Effector memory CD8-positive, alpha-beta T cell (primary cell): ENCODE results near the gene TPH2.

Source experiments
- ATAC-seq: fragments of 150-1000 bp; cut with Tn5 transposase; replicated peaks from 2 replicates; pipeline ENCODE4 v1.10.0; 2021; ENCODE audit warnings: mild to moderate bottlenecking, moderate library complexity
- DNase-seq, 3 experiments: peaks; one replicate each; pipeline ENCODE4 v3.0.0; 2021
- H3K27ac Mint-ChIP-seq, 2 donors: one replicate each; pipeline ENCODE4 v1.8.0; 2022; ENCODE audit warnings: mild to moderate bottlenecking in 2 of 2, mixed read lengths in 2 of 2, moderate library complexity in 2 of 2
- H3K27me3 Mint-ChIP-seq, 2 donors: one replicate each; pipeline ENCODE4 v1.8.0; 2022; ENCODE audit warnings: mixed read lengths in 2 of 2
- H3K36me3 Mint-ChIP-seq: one replicate; pipeline ENCODE4 v1.8.0; 2022; ENCODE audit warnings: mild to moderate bottlenecking, moderate library complexity, mixed read lengths; ENCODE audit not compliant: insufficient read depth
- H3K4me1 Mint-ChIP-seq, 2 donors: one replicate each; pipeline ENCODE4 v1.8.0; 2022; ENCODE audit warnings: low read depth in 2 of 2, mixed read lengths in 2 of 2
- H3K4me3 Mint-ChIP-seq, 2 donors: one replicate each; pipeline ENCODE4 v1.8.0; 2022; ENCODE audit warnings: mild to moderate bottlenecking in 2 of 2, mixed read lengths in 2 of 2, moderate library complexity in 2 of 2
- H3K9me3 Mint-ChIP-seq, 2 donors: one replicate each; pipeline ENCODE4 v1.8.0; 2022; ENCODE audit warnings: mixed read lengths in 2 of 2

The TPH2 gene

DNA sequence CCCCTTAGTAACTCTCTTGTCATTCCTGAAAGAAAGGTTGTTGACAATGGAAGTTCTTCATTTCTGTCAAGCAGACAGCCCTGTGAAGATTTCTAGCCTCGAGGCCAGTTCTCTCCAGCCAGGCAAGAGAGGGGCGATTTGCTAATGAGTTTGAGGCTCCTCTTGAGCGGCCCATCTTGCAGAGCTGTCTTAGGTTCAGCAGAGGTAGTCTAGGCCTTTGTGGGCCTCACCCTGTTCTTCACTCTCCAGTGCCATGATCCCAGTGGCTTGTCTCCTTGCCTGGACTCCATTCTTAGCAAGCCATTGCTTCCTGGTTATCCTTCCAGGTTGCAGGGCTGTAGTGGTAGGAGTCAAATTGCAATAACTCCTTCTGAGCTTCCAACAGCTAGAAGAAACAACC is 9.7 kb downstream of the TPH2 start:
- DNase-seq (no peak), ATAC-seq (no peak)
- Mint-ChIP-seq H3K9me3 (no peaks in the 10 kb centered on the region), H3K4me3 (no peak overlapping the region), H3K27me3 (peaks cover 44 to 53% of the 10 kb centered on the region in 2 donors), H3K4me1 (no peaks in the 10 kb centered on the region), H3K27ac (no peak overlapping the region), H3K36me3 (no peaks in the 10 kb centered on the region)

DNA sequence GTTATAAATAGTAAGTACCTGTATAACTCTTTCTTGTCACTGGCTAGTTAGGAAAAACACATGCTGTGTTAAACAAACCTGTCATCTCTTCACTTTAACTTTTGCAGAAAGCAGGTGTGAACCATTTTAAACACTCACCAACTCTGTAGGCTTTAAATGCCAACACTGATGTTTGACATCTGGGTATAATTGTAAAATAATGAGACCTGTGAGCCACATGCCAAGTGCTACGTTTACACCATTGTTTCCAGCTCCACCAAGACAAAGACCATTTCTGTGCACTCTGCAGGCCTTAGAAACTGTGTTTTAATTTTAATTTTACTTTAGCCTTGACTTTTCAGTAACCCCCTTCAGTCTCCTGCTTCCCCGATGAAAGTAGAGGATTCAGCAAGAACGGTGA is 11.0 kb downstream of the TPH2 start:
- no peaks in the 10 kb centered on the region for H3K36me3 Mint-ChIP-seq
- H3K27ac Mint-ChIP-seq = no peak overlapping the region
- peaks cover 44 to 51% of the 10 kb centered on the region in 2 donors for H3K27me3 Mint-ChIP-seq
- H3K4me1 Mint-ChIP-seq = no peaks in the 10 kb centered on the region
- H3K9me3 Mint-ChIP-seq = no peaks in the 10 kb centered on the region
- ATAC-seq (no peak), DNase-seq (no peak)
- no peak overlapping the region for H3K4me3 Mint-ChIP-seq

DNA sequence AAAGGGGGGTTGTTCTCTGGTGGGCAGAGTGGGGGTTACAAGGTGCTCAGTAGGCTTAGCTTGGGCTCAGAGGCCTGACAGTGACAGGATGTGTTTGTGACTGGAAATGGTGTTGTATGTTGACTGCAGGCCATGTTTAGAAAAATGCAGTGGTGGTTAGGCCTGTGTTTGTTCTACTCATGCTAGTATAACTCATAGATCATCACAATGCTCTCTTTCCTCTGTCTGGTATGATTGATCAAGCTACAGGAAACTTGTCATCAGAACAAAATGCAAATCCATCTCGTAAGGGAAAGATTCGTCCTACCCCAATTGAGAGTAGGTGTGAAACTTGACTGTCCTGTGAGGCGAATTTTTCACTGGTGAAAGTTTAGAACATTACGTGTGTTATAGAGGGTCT is 11.8 kb downstream of the TPH2 start:
- H3K27ac Mint-ChIP-seq = no peak overlapping the region
- H3K4me1 Mint-ChIP-seq = no peaks in the 10 kb centered on the region
- ATAC-seq = no peak
- H3K9me3 Mint-ChIP-seq = no peaks in the 10 kb centered on the region
- no peak overlapping the region for H3K4me3 Mint-ChIP-seq
- no peak for DNase-seq
- H3K27me3 Mint-ChIP-seq = peaks cover 37 to 44% of the 10 kb centered on the region in 2 donors
- H3K36me3 Mint-ChIP-seq = no peaks in the 10 kb centered on the region

DNA sequence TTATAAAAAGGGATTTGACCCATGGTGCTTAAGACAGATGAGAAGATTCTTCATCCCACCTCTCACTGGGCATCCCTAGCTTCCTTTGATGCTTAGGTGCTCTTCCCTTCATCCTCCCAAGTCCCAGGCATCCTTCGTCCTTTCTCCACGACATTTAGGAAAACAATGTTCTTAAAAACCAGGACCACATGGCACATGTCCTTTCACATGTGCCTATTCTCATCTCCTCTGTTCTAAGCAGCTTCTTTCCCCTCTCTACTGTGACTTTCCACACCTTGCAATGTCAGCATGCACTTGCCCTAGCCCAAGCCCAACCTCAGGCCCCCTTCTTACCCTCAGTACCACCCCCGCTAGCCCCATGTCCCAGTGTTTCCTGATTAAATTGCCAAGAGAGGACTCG is 12.2 kb downstream of the TPH2 start:
- H3K4me1 Mint-ChIP-seq = no peaks in the 10 kb centered on the region
- H3K27ac Mint-ChIP-seq = no peak overlapping the region
- no peak overlapping the region for H3K4me3 Mint-ChIP-seq
- DNase-seq (no peak), ATAC-seq (no peak)
- no peaks in the 10 kb centered on the region for H3K36me3 Mint-ChIP-seq
- H3K27me3 Mint-ChIP-seq = peaks cover 35 to 40% of the 10 kb centered on the region in 2 donors
- no peaks in the 10 kb centered on the region for H3K9me3 Mint-ChIP-seq

DNA sequence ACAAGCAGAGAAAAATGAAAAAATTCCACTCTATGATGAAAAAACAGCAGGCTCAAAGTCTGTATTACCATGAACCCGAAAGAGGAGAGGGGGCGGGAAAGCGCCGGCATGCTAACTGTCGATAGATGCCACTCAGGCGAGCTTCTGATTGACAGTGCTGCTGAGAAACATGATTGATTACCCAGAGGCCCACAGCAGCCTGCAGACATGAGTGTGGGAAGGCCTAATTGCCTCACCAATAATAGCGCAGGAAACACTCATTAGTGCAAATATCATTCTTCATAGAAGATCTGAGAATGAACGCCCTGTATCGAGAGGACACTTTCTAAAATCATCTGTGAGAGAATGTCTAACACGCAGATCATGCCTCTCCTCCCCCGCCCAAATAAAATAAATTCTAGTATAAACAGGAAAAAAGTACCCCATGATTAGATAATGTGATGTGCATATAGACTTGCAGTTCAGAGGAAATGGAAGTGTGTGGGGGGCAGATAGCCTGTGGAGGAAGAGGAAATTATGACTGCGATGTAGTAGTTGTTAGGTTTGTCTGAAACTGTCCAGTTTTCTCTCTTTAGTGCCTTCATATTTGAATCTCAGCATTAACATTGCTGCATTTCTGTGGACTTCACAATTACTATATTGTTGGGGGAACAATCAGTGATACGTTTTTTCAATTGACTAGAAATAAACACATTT is 15.6 kb downstream of the TPH2 start:
- ATAC-seq (no peak), DNase-seq (no peak)
- Mint-ChIP-seq H3K27ac (no peak overlapping the region), H3K36me3 (no peaks in the 10 kb centered on the region), H3K4me1 (no peaks in the 10 kb centered on the region), H3K9me3 (no peaks in the 10 kb centered on the region), H3K27me3 (peaks cover 28% of the 10 kb centered on the region in 2 donors), H3K4me3 (no peak overlapping the region)

DNA sequence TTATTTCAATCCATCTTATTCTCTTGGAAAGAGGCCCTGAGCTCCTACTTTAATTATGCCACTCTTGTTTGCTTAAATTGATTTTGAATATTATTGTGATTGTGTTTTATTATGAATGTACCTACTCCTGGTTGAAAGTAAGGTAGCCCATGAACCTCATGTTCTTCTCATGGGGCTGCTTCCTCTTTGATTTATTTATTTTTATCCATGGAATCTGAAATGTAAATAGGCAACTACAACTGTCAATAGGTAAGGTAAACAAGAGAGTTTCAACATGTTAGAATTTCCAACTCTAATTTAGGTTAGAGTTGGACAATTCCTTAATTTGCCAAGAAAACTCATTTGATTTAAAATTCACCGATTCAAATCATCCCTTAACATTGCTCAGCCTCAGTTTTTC is 16.2 kb downstream of the TPH2 start:
- H3K4me3 Mint-ChIP-seq = no peak overlapping the region
- H3K27ac Mint-ChIP-seq = no peak overlapping the region
- H3K4me1 Mint-ChIP-seq = no peaks in the 10 kb centered on the region
- H3K36me3 Mint-ChIP-seq = no peaks in the 10 kb centered on the region
- DNase-seq (no peak), ATAC-seq (no peak)
- H3K9me3 Mint-ChIP-seq = no peaks in the 10 kb centered on the region
- H3K27me3 Mint-ChIP-seq = peaks cover 27 to 34% of the 10 kb centered on the region in 2 donors

DNA sequence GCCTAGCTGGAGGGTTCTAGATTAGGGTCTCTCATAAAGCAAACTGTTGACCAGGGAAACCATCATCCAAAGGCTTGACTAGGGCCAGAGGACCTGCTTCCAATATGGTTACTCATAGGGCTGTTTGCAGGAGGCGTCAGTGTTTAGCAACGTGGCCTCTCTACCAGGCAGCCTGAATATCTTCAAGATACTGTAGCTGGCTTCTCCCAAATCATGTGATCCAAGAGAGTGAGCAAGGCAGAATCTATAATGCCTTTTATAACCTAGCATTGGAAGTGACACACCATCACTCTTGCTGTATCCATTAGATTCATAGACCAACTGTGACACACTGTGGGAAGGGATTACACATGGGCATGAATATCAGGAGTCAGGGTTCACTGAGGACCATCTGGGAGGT is 17.3 kb downstream of the TPH2 start:
- DNase-seq (no peak), ATAC-seq (no peak)
- Mint-ChIP-seq H3K27me3 (peaks cover 20 to 42% of the 10 kb centered on the region in 2 donors), H3K9me3 (no peaks in the 10 kb centered on the region), H3K27ac (no peak overlapping the region), H3K4me1 (no peaks in the 10 kb centered on the region), H3K36me3 (no peaks in the 10 kb centered on the region), H3K4me3 (no peak overlapping the region)

DNA sequence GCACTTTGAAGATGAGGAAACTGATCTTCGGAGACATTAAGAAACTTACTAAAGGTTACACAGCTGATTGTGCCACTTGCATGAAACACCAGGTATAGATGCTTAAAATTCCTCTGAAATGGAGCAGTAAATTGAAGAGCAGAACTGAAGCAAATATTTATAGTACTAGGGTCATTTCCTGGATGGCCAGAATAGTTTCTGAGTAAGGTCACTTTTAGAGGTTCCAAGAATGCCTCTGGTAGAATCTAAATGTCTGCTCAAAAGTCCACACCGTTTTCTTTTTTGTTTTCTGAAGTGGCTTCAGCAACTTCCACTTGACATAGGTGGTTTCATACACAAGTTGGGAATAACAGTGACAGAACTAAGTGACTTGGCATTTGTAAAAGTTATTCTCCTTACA is 19.4 kb downstream of the TPH2 start:
- Mint-ChIP-seq H3K27ac (no peak overlapping the region), H3K9me3 (no peaks in the 10 kb centered on the region), H3K36me3 (no peaks in the 10 kb centered on the region), H3K27me3 (peaks cover 23 to 39% of the 10 kb centered on the region in 2 donors), H3K4me1 (no peaks in the 10 kb centered on the region), H3K4me3 (no peak overlapping the region)
- DNase-seq (no peak), ATAC-seq (no peak)

DNA sequence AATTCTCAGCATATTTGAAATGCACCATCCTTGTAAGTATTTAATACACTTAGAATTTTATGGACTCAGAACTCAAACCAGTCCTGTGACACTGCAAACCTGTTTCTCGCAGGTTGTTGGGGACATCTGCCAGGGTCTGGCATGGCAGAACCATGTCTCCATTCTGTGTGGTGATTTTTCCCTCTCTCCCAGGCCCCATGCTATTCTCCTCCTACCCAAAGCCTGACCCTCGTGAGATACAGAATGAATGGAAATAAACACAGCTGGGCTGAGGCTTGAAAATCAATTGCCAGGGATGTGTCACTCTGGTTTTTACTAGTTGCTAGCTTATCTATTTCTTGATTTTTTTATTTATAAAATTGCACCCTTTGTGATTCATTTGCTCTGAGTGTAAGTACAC is 19.8 kb downstream of the TPH2 start:
- no peak for ATAC-seq
- no peaks in the 10 kb centered on the region for H3K36me3 Mint-ChIP-seq
- no peak for DNase-seq
- H3K4me3 Mint-ChIP-seq = no peak overlapping the region
- no peak overlapping the region for H3K27ac Mint-ChIP-seq
- H3K9me3 Mint-ChIP-seq = no peaks in the 10 kb centered on the region
- H3K4me1 Mint-ChIP-seq = no peaks in the 10 kb centered on the region
- peaks cover 19 to 35% of the 10 kb centered on the region in 2 donors for H3K27me3 Mint-ChIP-seq

DNA sequence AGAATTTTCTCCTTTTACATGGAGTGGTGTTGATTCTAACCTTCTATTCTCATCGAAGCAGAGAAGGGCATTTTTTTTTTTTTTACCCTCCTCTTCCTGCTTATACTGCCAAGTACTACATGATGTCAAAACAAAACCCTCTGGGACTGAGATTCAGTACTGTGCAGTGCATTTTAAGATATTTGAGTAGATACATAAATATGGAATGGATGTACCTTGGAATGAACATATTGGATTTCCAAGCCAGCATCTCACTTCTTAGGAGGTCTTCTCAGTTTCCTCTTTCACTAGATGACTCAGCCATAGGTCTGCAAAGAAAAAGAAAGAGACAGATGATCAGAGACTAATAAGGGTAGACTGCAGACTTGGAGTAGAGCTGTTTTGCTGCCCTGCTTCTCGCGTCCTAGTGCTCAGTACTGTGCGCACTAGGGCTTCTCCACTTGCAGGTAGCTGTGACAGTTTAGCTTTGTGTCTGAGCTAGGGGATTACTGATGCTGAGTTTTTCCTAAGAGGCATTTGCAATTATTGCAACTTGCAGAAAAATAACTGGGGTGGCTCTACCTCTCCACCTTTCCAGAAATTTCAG is 20.4 kb downstream of the TPH2 start:
- no peak for DNase-seq
- Mint-ChIP-seq H3K9me3 (no peaks in the 10 kb centered on the region), H3K27me3 (peaks cover 16 to 29% of the 10 kb centered on the region in 2 donors), H3K36me3 (no peaks in the 10 kb centered on the region), H3K4me1 (no peaks in the 10 kb centered on the region), H3K27ac (no peak overlapping the region), H3K4me3 (no peak overlapping the region)
- ATAC-seq = no peak

DNA sequence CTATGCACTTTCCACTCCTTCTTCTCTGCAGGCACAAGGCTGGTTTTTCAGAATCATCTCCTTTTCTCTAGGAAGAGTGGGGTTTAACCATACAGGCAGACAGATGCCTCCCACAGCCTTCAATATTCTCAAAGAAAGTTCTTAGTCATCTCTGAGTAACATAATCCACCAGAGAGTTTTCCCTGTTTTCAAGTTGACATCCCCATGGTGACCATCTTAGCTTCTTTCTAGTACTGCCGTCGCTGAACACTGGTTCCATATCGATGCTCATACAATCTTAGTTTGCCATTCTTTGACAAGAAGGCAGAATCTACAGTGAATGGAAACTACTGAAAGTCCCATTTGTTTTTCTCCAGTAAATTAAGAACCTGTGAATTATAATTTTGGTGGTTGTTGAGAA is 28.6 kb downstream of the TPH2 start:
- H3K4me1 Mint-ChIP-seq = no peaks in the 10 kb centered on the region
- H3K9me3 Mint-ChIP-seq = no peaks in the 10 kb centered on the region
- ATAC-seq (no peak), DNase-seq (no peak)
- H3K27me3 Mint-ChIP-seq = peaks cover 10 to 48% of the 10 kb centered on the region in 2 donors
- no peaks in the 10 kb centered on the region for H3K36me3 Mint-ChIP-seq
- H3K4me3 Mint-ChIP-seq = no peak overlapping the region
- no peak overlapping the region for H3K27ac Mint-ChIP-seq

DNA sequence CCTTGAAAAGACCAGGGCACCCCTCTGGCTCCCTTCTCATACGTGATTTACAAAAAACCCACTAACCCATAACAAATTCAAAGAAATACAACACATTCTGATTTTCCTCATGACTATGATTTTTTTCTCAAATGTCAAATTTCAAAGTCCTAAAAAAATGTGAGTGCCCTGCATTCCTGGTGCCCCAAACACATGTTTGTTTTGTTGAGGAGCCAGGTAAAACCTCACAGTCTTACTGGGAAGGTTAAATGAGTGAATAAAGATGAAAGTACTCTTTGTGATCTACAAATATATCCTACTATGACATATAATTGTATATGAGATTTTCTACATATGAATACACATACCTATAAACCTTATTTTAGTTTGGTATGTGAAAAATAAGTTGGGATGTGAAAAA is 30.7 kb downstream of the TPH2 start:
- Mint-ChIP-seq H3K4me3 (no peak overlapping the region), H3K27me3 (peaks cover 14 to 56% of the 10 kb centered on the region in 2 donors), H3K9me3 (no peaks in the 10 kb centered on the region), H3K36me3 (no peaks in the 10 kb centered on the region), H3K27ac (no peak overlapping the region), H3K4me1 (no peaks in the 10 kb centered on the region)
- DNase-seq = no peak
- ATAC-seq = no peak

DNA sequence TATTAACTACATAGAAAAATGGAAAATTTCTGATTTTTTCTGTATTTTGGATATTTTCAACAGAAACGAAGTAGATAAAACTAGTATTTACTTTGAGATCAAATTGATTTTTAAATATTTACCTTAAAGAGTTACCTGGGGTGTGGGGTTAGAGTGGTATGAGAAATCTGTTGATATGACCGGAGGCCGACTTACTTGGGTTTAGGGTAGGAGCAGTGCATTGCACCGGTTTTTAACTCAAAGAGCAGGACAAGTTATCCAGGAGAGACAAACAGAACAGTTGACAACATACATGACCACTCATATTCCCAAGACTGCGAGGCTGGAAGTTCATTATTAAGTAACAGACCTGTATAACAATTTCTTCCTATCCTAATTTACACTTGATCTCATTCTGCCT is 31.4 kb downstream of the TPH2 start:
- H3K4me3 Mint-ChIP-seq = no peak overlapping the region
- H3K27ac Mint-ChIP-seq = no peak overlapping the region
- H3K9me3 Mint-ChIP-seq = no peaks in the 10 kb centered on the region
- DNase-seq (no peak), ATAC-seq (no peak)
- H3K36me3 Mint-ChIP-seq = no peaks in the 10 kb centered on the region
- H3K27me3 Mint-ChIP-seq = peaks cover 17 to 54% of the 10 kb centered on the region in 2 donors
- no peaks in the 10 kb centered on the region for H3K4me1 Mint-ChIP-seq

DNA sequence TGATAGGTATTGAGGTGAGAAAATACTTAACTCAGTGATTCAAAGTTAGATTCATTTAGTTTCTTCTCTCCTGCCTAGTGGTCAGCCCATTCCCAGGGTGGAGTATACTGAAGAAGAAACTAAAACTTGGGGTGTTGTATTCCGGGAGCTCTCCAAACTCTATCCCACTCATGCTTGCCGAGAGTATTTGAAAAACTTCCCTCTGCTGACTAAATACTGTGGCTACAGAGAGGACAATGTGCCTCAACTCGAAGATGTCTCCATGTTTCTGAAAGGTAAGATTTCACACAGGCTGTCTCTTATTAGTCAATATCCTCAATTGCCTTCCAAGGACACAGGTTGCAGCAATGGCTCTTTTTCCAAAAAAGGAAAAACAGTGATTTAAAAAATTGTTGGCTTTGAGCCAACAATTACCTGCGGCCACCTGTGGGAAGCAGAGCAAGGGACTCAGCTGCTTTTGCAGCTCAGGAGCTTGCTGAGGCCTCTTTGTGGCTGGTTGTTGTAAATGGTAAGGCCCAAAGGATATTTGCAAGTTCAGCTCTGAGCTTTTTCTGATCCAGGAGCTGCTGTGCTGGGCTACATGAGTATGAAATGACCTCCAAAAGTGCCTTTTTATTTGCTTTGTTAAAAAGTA is 33.9 kb downstream of the TPH2 start:
- Mint-ChIP-seq H3K9me3 (no peaks in the 10 kb centered on the region), H3K4me3 (no peak overlapping the region), H3K27me3 (peaks cover 17 to 37% of the 10 kb centered on the region in 2 donors), H3K27ac (no peak overlapping the region), H3K4me1 (no peaks in the 10 kb centered on the region), H3K36me3 (no peaks in the 10 kb centered on the region)
- ATAC-seq = no peak
- no peak for DNase-seq
